Prostate gland (tissue), 2 donors: ENCODE data around the gene ACACA. TPM values are rescaled to one million over a fixed set of nuclear protein-coding genes. Genes with fewer than 3 reads are reported as not detected.
A peak's percentile ranks its signal among the peaks of the same experiment; 100 is the strongest.

ENCODE experiments used
- DNase-seq: peaks from one replicate; pipeline ENCODE4 v3.0.0-alpha.2; 2019; ENCODE audit warnings: low spot score
- H3K27ac ChIP-seq, 2 donors: fragments of 200-600 bp; sonication (generic); 2 replicates each; pipeline ENCODE4 v1.5.1; 2017 to 2019
- H3K27me3 ChIP-seq: fragments of 200-600 bp; sonication (generic); replicated peaks from 2 replicates; pipeline ENCODE4 v1.5.1; 2019; ENCODE audit not compliant: insufficient read depth
- H3K36me3 ChIP-seq, 2 donors: fragments of 200-600 bp; sonication (generic); 1 replicate in 1 of 2; 2 replicates in 1 of 2; pipeline versions ENCODE4 v1.5.1 to v1.8.1; 2017 to 2019
- H3K4me1 ChIP-seq: fragments of 200-600 bp; sonication (generic); replicated peaks from 2 replicates; pipeline ENCODE4 v1.5.1; 2019
- H3K4me3 ChIP-seq, 2 donors: fragments of 200-600 bp; sonication (generic); 2 replicates each; pipeline ENCODE4 v1.5.1; 2017 to 2019
- H3K9me3 ChIP-seq: fragments of 200-600 bp; sonication (generic); 2 replicates; pipeline ENCODE4 v1.5.1; 2017
- CTCF ChIP-seq, 4 experiments: fragments of 200-600 bp in 2 of 4; fragments of 450-650 bp in 2 of 4; sonication (generic) in 2 of 4; IDR thresholded peaks; 1 replicate in 3 of 4; 2 replicates in 1 of 4; pipeline ENCODE4 v1.5.1; 2016 to 2019; ENCODE audit warnings: antibody characterized with exemption in 4 of 4, mild to moderate bottlenecking in 2 of 4, moderate library complexity in 2 of 4
- POLR2A ChIP-seq: fragments of 450-650 bp; IDR thresholded peaks from one replicate; pipeline ENCODE4 v1.6.1; 2016; ENCODE audit warnings: antibody characterized with exemption, mild to moderate bottlenecking
- POLR2AphosphoS5 ChIP-seq: sonication (generic); formaldehyde crosslinking; IDR thresholded peaks from one replicate; pipeline ENCODE4 v1.6.1; 2017; ENCODE audit warnings: antibody characterized with exemption
- WGBS: methylation state at CpG from one replicate; pipeline ENCODE4 v1.1.5; 2018; 5-methylcytosine and 5-hydroxymethylcytosine counted together
- intact Hi-C: fragments of 100-400 bp; cut with DNase I; formaldehyde crosslinking; loops from one replicate; pipeline ENCODE4 v1.14.2; 2022
- total RNA-seq, 2 donors: library from RNA; depleted of rRNA; stranded (reverse); fragments of >200 nt; gene quantifications; one replicate each; pipeline ENCODE4 v1.1.0, GENCODE V29; 2016

The ACACA gene
- total RNA-seq, 2 donors from 2014 or later = 54.2 to 71.3 TPM

GRCh38 chr17:37176723-37177122, 229.9 kb downstream of the ACACA start:
- Histone ChIP-seq H3K36me3 (no peaks in the 10 kb centered on the region), H3K4me3 (no peak overlapping the region), H3K27me3 (no peaks in the 10 kb centered on the region), H3K27ac (peak overlapping the region; percentile 54 to 56), H3K9me3 (no peaks in the 10 kb centered on the region), H3K4me1 (peaks cover 7% of the 10 kb centered on the region)
- no peak for DNase-seq
- TF ChIP-seq CTCF (IDR thresholded peaks at IDR 0.05) (no peak), POLR2AphosphoS5 (no peak), POLR2A (no peak)
- intact Hi-C loops = no loop called here

GRCh38 chr17:37174205-37174604, 232.4 kb downstream of the ACACA start:
- 66% methylated on average over 5 of the region's 5 CpGs for WGBS
- intact Hi-C loops = no loop called here
- Histone ChIP-seq H3K27ac (no peak overlapping the region), H3K9me3 (no peaks in the 10 kb centered on the region), H3K4me1 (peaks cover 7% of the 10 kb centered on the region), H3K36me3 (no peaks in the 10 kb centered on the region), H3K4me3 (no peak overlapping the region), H3K27me3 (no peaks in the 10 kb centered on the region)
- TF ChIP-seq CTCF (IDR thresholded peaks at IDR 0.05) (peak in 3 of 4 experiments; percentile 24 to 44 (median 31)), POLR2AphosphoS5 (no peak)
- peak; percentile 20 for DNase-seq

GRCh38 chr17:37170881-37171425, 235.7 kb downstream of the ACACA start:
- Histone ChIP-seq H3K4me1 (no peaks in the 10 kb centered on the region), H3K27ac (peak overlapping the region in 1 of 2 donors; percentile 2), H3K36me3 (no peaks in the 10 kb centered on the region), H3K9me3 (no peaks in the 10 kb centered on the region), H3K4me3 (no peak overlapping the region), H3K27me3 (no peaks in the 10 kb centered on the region)
- TF ChIP-seq CTCF (IDR thresholded peaks at IDR 0.05) = no peak
- TF ChIP-seq POLR2AphosphoS5 = no peak
- no peak for TF ChIP-seq POLR2A
- 79% methylated on average over 2 of the region's 2 CpGs for WGBS
- DNase-seq = no peak
- intact Hi-C loops = no loop called here

- WGBS = 49% methylated on average over 3 of the region's 3 CpGs
- Histone ChIP-seq H3K9me3 (no peaks in the 10 kb centered on the region), H3K27ac (no peak overlapping the region), H3K4me3 (no peak overlapping the region), H3K4me1 (no peaks in the 10 kb centered on the region), H3K36me3 (no peaks in the 10 kb centered on the region), H3K27me3 (no peaks in the 10 kb centered on the region)
- no peak for TF ChIP-seq CTCF (IDR thresholded peaks at IDR 0.05)
- no peak for DNase-seq
- intact Hi-C loops = no loop called here
Observed at GRCh38 chr17:37168731-37169353, 237.8 kb downstream of the ACACA start.

GRCh38 chr17:37167756-37168155, 238.9 kb downstream of the ACACA start:
- intact Hi-C loops = no loop called here
- 95% methylated on average over 1 of the region's 1 CpG for WGBS
- no peaks in the 10 kb centered on the region for H3K36me3 ChIP-seq
- DNase-seq = no peak
- H3K4me1 ChIP-seq = no peaks in the 10 kb centered on the region
- no peak overlapping the region for H3K27ac ChIP-seq
- H3K27me3 ChIP-seq = no peaks in the 10 kb centered on the region
- TF ChIP-seq CTCF (IDR thresholded peaks at IDR 0.05) = no peak
- TF ChIP-seq POLR2A = no peak
- no peak for TF ChIP-seq POLR2AphosphoS5
- H3K9me3 ChIP-seq = no peaks in the 10 kb centered on the region
- no peak overlapping the region for H3K4me3 ChIP-seq
